GM21381 (cell line): ENCODE measurements around the gene CNTNAP5.

ENCODE experiments used
- ATAC-seq: cut with Tn5 transposase; IDR thresholded peaks from one replicate; pipeline ENCODE4 v1.9.1; 2021; ENCODE audit warnings: mild to moderate bottlenecking, moderate library complexity; ENCODE audit not compliant: unreplicated experiment

CNTNAP5 gene

DNA sequence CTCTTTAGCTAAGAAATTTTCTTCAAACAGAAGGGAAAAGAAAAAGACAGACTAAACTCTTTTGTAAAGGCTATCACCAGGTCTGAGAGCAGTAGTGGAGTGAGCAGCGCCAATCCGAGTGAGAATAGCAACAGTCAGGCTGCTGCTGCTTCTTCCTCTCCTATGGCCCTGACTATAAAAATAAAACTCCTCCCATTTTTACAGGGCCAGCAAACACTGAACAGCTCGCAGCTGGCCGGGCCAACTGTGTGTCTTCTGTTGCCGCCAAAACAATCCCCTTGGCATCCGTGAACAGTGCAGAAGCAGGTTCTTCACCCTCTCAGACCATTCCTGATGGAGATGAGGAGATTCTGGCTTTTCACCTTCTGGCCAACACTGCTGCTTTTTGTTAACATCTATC, 124.5 kb downstream of the CNTNAP5 start:
- ATAC-seq = no peak

DNA sequence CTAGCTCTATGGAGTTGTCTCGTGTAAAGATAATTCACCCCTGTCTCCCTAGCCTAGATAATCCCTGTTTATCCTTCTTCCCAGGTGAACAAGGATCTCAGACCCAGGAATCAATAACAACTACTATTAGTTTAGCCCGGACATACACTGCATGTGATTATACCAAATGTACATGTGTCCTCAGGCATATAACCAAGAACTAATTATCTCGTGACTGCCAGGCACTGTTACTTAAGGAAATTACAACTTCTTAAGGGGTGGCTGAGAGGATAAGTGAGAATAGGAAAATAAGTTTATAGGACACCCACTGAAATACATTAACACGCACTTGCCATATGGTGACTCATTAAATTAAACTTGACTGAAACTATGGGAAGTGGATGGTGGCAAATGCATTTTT, 126.6 kb downstream of the CNTNAP5 start:
- ATAC-seq = no peak

GRCh38 chr2:124153713-124154112, 128.6 kb downstream of the CNTNAP5 start:
- ATAC-seq = no peak

DNA sequence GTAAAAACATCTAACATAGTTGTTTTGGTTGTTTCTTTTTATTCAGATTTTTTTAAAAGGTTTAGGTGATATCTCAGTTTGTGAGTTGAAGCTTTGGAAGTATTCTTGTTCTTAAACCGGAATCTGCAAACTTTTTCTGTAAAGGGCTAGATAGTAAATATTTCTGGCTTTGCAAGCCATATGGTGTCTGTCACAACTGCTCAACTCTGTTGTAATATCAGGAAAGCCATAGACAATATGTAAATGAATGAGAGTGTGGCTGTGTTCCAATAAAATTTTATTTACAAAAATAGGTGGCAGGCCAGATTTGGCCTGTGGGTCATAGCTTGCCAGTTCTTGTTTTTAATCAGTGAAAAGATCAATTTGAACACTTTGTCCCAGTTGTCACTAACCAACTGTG, 134.1 kb downstream of the CNTNAP5 start:
- ATAC-seq = no peak

DNA sequence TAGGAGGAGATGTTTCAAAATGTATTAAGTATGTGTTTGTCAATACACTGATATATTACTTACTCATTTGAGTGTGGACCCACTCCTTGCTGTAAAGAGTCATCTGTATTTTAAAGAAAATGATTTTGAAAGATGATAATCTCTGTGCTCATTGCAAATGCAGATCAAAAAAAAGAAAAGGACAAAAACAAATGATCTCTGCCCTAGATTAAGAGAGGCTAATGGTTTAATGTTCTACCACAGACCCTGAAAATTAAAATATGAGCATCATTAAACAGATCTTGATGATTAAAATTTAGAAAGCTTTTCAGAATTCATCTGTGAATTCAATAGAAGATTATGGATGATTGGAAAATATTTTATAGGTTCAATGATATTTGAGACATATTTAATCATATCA, 136.5 kb downstream of the CNTNAP5 start:
- ATAC-seq = no peak

GRCh38 chr2:124162256-124162655, 137.2 kb downstream of the CNTNAP5 start:
- ATAC-seq = no peak

DNA sequence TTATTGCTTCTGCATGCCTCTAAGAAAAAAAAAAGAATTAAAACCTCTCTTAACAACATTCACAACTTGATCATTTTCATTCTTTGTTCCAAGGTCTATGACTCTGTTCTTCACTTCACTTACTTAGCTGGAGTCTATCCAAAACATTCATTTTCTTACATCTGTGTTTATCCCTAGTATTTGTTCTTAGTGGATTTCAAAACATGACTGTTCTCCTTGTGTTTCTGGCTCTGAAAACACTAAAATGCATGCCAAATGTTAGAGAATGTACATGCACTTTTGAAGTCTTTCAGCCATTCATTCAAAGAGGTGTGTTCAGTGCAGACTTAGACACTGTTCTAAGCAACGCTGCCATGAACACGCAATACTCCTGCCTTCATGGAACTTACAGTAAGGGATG, 138.8 kb downstream of the CNTNAP5 start:
- no peak for ATAC-seq

- ATAC-seq = no peak
Observed at GRCh38 chr2:124165698-124166097, 140.6 kb downstream of the CNTNAP5 start.

- no peak for ATAC-seq
Observed at GRCh38 chr2:124171472-124172063, 146.5 kb downstream of the CNTNAP5 start.

DNA sequence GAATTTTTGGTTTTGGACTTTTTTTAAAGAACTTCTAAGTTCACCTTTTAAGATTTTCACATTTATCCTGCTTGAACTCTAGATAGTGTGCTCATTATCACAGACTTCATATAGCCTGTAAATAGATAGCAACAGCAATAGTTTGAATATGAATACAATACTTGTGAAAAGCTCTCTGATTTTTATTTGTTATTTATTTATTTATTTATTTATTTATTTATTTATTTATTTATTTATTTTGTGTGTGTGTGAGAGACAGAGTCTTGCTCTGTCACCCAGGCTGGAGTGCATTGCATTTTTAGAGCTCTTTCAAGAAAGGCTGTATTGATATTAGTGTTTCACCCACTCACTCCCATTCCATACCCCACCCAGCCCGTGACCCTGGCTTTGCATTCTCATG, 153.6 kb downstream of the CNTNAP5 start:
- no peak for ATAC-seq

DNA sequence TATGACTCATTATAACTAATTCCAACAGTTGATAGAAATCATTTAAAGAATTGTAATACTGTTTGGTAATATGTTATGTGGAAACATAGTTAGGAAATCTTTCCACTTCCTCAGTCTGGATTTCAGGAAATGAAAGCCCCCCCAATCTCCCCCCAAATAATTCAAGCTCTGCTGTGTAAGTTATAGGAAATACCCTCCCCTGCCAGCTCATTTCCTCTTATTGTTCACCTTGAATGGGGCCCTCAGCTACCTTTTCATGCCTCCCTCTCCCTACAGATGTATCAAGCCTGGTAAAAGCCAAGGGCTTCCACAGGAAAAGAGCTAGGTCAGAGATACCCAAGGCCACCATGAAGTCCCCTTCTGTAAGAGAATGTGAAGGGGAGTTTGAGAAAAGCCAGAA, 155.5 kb downstream of the CNTNAP5 start:
- no peak for ATAC-seq

DNA sequence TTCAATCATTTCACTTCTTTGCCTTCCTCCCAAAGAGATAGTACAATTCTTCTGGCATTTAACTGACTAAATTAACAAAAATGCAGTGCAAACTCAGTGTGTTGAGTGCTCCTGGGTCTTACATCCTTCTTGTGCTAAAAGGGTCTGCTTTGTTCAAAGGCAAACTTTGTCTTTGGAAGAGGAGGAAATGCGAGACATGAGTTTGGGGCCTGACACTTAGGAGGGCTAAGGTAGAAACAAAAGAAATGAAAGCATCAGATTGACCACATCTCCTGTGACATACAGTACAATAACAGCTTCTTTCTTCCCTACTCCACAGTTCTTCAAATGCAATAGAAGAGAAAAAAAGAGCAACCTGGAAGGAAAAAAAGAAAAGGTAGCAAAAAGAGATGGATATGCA, 161.7 kb downstream of the CNTNAP5 start:
- no peak for ATAC-seq

DNA sequence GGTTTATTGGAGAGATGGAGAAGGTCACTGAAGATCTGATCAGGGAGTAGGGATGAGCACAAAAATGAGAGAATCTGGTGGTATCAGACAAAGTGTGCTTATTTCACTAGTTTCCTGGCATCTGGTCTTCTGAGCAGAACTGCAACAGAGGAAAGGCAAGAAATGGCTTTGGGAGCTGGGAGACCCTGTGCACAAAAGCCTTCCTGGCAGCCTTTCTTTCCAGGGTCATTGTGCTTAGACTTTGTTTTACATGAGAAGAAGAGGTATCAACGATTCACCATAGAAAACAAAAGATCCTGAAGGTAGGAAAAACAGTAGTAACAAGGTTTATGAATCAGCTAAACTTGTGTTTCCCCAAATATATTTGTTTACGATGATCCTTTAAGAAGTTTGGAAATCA, 162.9 kb downstream of the CNTNAP5 start:
- no peak for ATAC-seq

DNA sequence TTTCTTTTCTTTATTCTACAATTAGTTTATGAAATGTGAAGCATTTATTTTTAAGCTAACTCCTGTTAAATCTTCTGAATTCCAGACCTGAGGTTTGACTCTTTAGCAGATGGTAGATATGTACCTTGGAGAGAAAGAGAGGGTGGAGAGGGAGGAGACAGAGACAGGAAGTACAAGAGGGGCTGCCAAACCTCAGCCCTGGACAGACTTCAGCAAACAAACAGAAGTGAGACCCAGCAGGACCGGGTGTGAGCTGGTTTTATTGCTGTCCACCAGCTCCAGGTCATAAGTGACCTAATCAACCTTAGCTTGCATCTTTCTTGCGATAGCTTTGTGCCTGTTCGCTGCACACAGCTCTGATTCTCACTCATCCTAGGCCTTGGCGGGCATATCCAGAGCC, 168.6 kb downstream of the CNTNAP5 start:
- no peak for ATAC-seq

GRCh38 chr2:124201713-124202112, 176.6 kb downstream of the CNTNAP5 start:
- no peak for ATAC-seq

GRCh38 chr2:124209441-124209840, 184.4 kb downstream of the CNTNAP5 start:
- ATAC-seq = no peak

DNA sequence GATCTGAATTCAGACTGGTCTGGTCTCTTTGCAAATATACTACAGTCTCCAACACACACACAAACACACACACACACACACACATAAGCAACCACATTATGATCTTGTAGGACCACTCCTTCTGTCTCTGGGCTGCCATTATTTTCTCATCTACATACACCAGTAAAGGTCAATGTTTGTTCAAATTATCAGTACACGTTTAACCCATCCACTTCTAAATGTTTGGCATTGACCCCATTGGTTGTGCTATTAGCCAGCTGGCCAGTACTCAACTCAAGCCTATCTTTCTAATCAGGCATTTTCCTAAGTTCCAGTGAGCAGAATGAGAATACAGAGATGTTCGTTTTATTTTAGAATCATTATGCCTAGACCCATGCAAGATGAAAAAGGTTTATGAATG, 186.4 kb downstream of the CNTNAP5 start:
- ATAC-seq = no peak

- no peak for ATAC-seq
Observed at GRCh38 chr2:124213977-124214587, 189.0 kb downstream of the CNTNAP5 start.

- no peak for ATAC-seq
Observed at GRCh38 chr2:124246170-124246569, 221.1 kb downstream of the CNTNAP5 start.

DNA sequence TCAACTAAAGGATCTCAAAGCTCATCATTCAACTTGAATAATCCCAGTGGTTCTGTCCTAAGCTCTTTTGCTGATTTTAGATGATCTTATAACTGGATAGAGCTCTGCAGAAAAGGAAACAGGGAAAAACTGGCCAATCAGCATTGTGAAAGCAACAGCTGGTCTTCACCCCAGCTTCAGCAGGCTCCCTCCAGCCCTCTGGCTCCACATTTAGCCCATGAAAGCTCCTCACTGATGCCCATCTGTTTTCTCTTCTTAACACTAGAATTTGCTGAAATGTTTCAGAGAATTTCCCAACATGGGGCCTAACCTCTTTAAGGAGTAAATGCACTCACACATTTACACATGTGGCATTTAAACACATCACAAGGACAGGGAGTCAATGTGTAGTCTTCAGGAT, 223.3 kb downstream of the CNTNAP5 start:
- no peak for ATAC-seq

GRCh38 chr2:124250433-124250832, 225.3 kb downstream of the CNTNAP5 start:
- no peak for ATAC-seq

- no peak for ATAC-seq
Observed at GRCh38 chr2:124254621-124255020, 229.5 kb downstream of the CNTNAP5 start.

DNA sequence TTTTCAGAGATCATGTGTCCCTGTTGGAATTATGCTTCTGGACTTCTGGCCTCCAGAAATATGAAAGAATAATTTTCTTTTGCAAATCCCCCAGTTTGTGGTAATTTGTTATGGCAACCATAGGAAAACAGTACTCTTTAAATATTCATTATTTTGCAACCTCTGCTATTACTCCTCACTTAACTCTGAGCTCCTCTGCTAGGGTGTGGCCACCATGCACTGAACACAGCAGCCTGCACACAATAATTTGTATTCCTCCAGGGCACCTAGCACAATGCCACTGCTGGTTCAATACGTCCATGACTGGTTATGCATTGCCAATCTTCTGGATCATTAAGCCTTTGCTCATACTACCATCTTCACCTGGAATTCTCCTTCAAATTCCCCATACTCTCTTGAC, 232.0 kb downstream of the CNTNAP5 start:
- ATAC-seq = no peak
